OCI-LY7 (cell line): ENCODE results near the gene RAPGEF3.

ENCODE experiments used
- CTCF ChIP-seq: fragments of 200-600 bp; sonication (generic); conservative IDR thresholded peaks from 2 replicates; pipeline ENCODE4 v1.5.1; 2014; ENCODE audit warnings: mild to moderate bottlenecking, antibody characterized with exemption, low read length, moderate library complexity, mixed read lengths
- EZH2phosphoT487 ChIP-seq: fragments of 200-600 bp; sonication (generic); IDR thresholded peaks from 2 replicates; pipeline ENCODE4 v1.6.1; 2018; ENCODE audit warnings: low read depth, borderline replicate concordance, mild to moderate bottlenecking, mixed run types, antibody characterized with exemption, low read length, moderate library complexity, mixed read lengths

GRCh38 chr12:47767216-47767724 lies 8.6 kb upstream of the RAPGEF3 start:
- TF ChIP-seq CTCF (peak; percentile 86), EZH2phosphoT487 (no peak)
